ENCODE results near the gene OPCML.

GRCh38 chr11:132846075-132846474 is 686.2 kb downstream of the OPCML start:
- TF ChIP-seq CTCF (conservative IDR thresholded peaks at IDR 0.05; ENCODE audit: low read depth, low read length) (no peak), EZH2 (IDR thresholded peaks at IDR 0.05; ENCODE audit: low read length, unreplicated experiment) (no peak)

Measured in PC-3 (cell line).